Measurements from ENCODE around the gene ALDH1L1. TPM values are rescaled to one million over a fixed set of nuclear protein-coding genes. Genes with fewer than 3 reads are reported as not detected.

ALDH1L1 gene
- total RNA-seq, 5 donors from 2014 or later (not counting 1 experiment from before 2014, with no cell fraction given): 0.19 to 1.6 (median 0.20) TPM; not detected in 2

- no peak overlapping the region for H3K4me3 Mint-ChIP-seq
- POLR2A ChIA-PET: no interaction called here
- CTCF ChIA-PET: no interaction called here
- H3K9me3 ChIP-seq: no peaks in the 10 kb centered on the region
- WGBS (ENCODE audit: insufficient coverage): 94% methylated on average over 10 of the region's 10 CpGs
- no peaks in the 10 kb centered on the region for H3K36me3 ChIP-seq (ENCODE audit: control insufficient read depth in 2 of 2, extremely low read depth in 1 of 2, insufficient read depth in 1 of 2, low read length in 1 of 2)
- H3K27ac Mint-ChIP-seq: no peak overlapping the region
- no peak for ATAC-seq (replicated peaks in 1 of 4)
- H3K4me1 ChIP-seq (ENCODE audit: control insufficient read depth in 1 of 2, extremely low read depth in 1 of 2, insufficient read depth in 2 of 2, low read length in 2 of 2): peaks cover 0 to 3% of the 10 kb centered on the region in 2 experiments
- no peak overlapping the region for H3K4me3 ChIP-seq (ENCODE audit: control insufficient read depth in 1 of 2, extremely low read depth in 1 of 2, low read length in 1 of 2)
- DNase-seq: peak in 1 of 35 experiments; percentile 21
- no peaks in the 10 kb centered on the region for H3K27me3 Mint-ChIP-seq
- no peaks in the 10 kb centered on the region for H3K9me3 Mint-ChIP-seq
- no peaks in the 10 kb centered on the region for H3K27me3 ChIP-seq (replicated peaks in 1 of 2; ENCODE audit: control insufficient read depth in 2 of 2, extremely low read depth in 1 of 2, insufficient read depth in 2 of 2, low read length in 1 of 2)
- no peaks in the 10 kb centered on the region for H3K36me3 Mint-ChIP-seq
- H3K4me1 Mint-ChIP-seq: no peaks in the 10 kb centered on the region
- H3K27ac ChIP-seq (ENCODE audit: low read length): no peak overlapping the region
Observed at GRCh38 chr3:126109880-126110235, 70.5 kb downstream of the ALDH1L1 start.

GRCh38 chr3:126109146-126109879 lies 71.1 kb downstream of the ALDH1L1 start:
- Mint-ChIP-seq H3K36me3 (no peaks in the 10 kb centered on the region), H3K27ac (no peak overlapping the region), H3K4me1 (no peaks in the 10 kb centered on the region), H3K4me3 (no peak overlapping the region), H3K27me3 (no peaks in the 10 kb centered on the region), H3K9me3 (no peaks in the 10 kb centered on the region)
- Histone ChIP-seq H3K4me1 (ENCODE audit: control insufficient read depth in 1 of 2, extremely low read depth in 1 of 2, insufficient read depth in 2 of 2, low read length in 2 of 2) (peaks cover 0 to 3% of the 10 kb centered on the region in 2 experiments), H3K9me3 (no peaks in the 10 kb centered on the region), H3K27ac (ENCODE audit: low read length) (no peak overlapping the region), H3K36me3 (ENCODE audit: control insufficient read depth in 2 of 2, extremely low read depth in 1 of 2, insufficient read depth in 1 of 2, low read length in 1 of 2) (no peaks in the 10 kb centered on the region), H3K4me3 (ENCODE audit: control insufficient read depth in 1 of 2, extremely low read depth in 1 of 2, low read length in 1 of 2) (no peak overlapping the region), H3K27me3 (replicated peaks in 1 of 2; ENCODE audit: control insufficient read depth in 2 of 2, extremely low read depth in 1 of 2, insufficient read depth in 2 of 2, low read length in 1 of 2) (no peaks in the 10 kb centered on the region)
- ATAC-seq (replicated peaks in 1 of 4) (no peak), DNase-seq (peak in 1 of 35 experiments; percentile 15)
- CTCF ChIA-PET: interaction anchor here in 1 of 2 donors (0.7 kb wide), 1 partner anchor 22 kb away, joined by 3 read pairs; no protein-coding TSS in a partner anchor
- POLR2A ChIA-PET: no interaction called here
- 88% methylated on average over 9 of the region's 13 CpGs for WGBS (ENCODE audit: insufficient coverage)

GRCh38 chr3:126108676-126109050 lies 71.7 kb downstream of the ALDH1L1 start:
- H3K27me3 Mint-ChIP-seq: no peaks in the 10 kb centered on the region
- peaks cover 0 to 5% of the 10 kb centered on the region in 2 experiments for H3K27me3 ChIP-seq (replicated peaks in 1 of 2; ENCODE audit: control insufficient read depth in 2 of 2, extremely low read depth in 1 of 2, insufficient read depth in 2 of 2, low read length in 1 of 2)
- H3K36me3 Mint-ChIP-seq: no peaks in the 10 kb centered on the region
- no peaks in the 10 kb centered on the region for H3K9me3 ChIP-seq
- H3K4me1 Mint-ChIP-seq: no peaks in the 10 kb centered on the region
- H3K4me3 Mint-ChIP-seq: no peak overlapping the region
- POLR2A ChIA-PET: no interaction called here
- H3K36me3 ChIP-seq (ENCODE audit: control insufficient read depth in 2 of 2, extremely low read depth in 1 of 2, insufficient read depth in 1 of 2, low read length in 1 of 2): no peaks in the 10 kb centered on the region
- ATAC-seq (replicated peaks in 1 of 4) (no peak), DNase-seq (peak in 1 of 35 experiments; percentile 17)
- H3K4me3 ChIP-seq (ENCODE audit: control insufficient read depth in 1 of 2, extremely low read depth in 1 of 2, low read length in 1 of 2): no peak overlapping the region
- H3K27ac ChIP-seq (ENCODE audit: low read length): no peak overlapping the region
- 88% methylated on average over 5 of the region's 5 CpGs for WGBS (ENCODE audit: insufficient coverage)
- H3K4me1 ChIP-seq (ENCODE audit: control insufficient read depth in 1 of 2, extremely low read depth in 1 of 2, insufficient read depth in 2 of 2, low read length in 2 of 2): peaks cover 0 to 3% of the 10 kb centered on the region in 2 experiments
- no peaks in the 10 kb centered on the region for H3K9me3 Mint-ChIP-seq
- CTCF ChIA-PET: interaction anchor here in 1 of 2 donors (0.7 kb wide), 2 partner anchors 22 to 87 kb away, joined by 3 read pairs; no protein-coding TSS in a partner anchor
- no peak overlapping the region for H3K27ac Mint-ChIP-seq

GRCh38 chr3:126107957-126108675 lies 72.3 kb downstream of the ALDH1L1 start:
- Histone ChIP-seq H3K36me3 (ENCODE audit: control insufficient read depth in 2 of 2, extremely low read depth in 1 of 2, insufficient read depth in 1 of 2, low read length in 1 of 2) (no peaks in the 10 kb centered on the region), H3K27ac (ENCODE audit: low read length) (no peak overlapping the region), H3K27me3 (replicated peaks in 1 of 2; ENCODE audit: control insufficient read depth in 2 of 2, extremely low read depth in 1 of 2, insufficient read depth in 2 of 2, low read length in 1 of 2) (peaks cover 0 to 6% of the 10 kb centered on the region in 2 experiments), H3K4me1 (ENCODE audit: control insufficient read depth in 1 of 2, extremely low read depth in 1 of 2, insufficient read depth in 2 of 2, low read length in 2 of 2) (peaks cover 0 to 3% of the 10 kb centered on the region in 2 experiments), H3K9me3 (no peaks in the 10 kb centered on the region), H3K4me3 (ENCODE audit: control insufficient read depth in 1 of 2, extremely low read depth in 1 of 2, low read length in 1 of 2) (no peak overlapping the region)
- no peaks in the 10 kb centered on the region for H3K36me3 Mint-ChIP-seq
- no peaks in the 10 kb centered on the region for H3K4me1 Mint-ChIP-seq
- DNase-seq: peak in 1 of 35 experiments; percentile 9
- no peak overlapping the region for H3K4me3 Mint-ChIP-seq
- CTCF ChIA-PET: interaction anchor here in 1 of 2 donors (0.7 kb wide), 2 partner anchors 23 to 88 kb away, joined by 3 read pairs; no protein-coding TSS in a partner anchor
- no peak for ATAC-seq (replicated peaks in 1 of 4)
- POLR2A ChIA-PET: no interaction called here
- H3K27me3 Mint-ChIP-seq: no peaks in the 10 kb centered on the region
- WGBS (ENCODE audit: insufficient coverage): 78% methylated on average over 6 of the region's 8 CpGs
- H3K27ac Mint-ChIP-seq: no peak overlapping the region
- no peaks in the 10 kb centered on the region for H3K9me3 Mint-ChIP-seq

GRCh38 chr3:126107203-126107939 lies 73.0 kb downstream of the ALDH1L1 start:
- DNase-seq (peak in 2 of 35 experiments; percentile 2 to 15), ATAC-seq (replicated peaks in 1 of 4) (no peak)
- WGBS (ENCODE audit: insufficient coverage): 57% methylated on average over 16 of the region's 17 CpGs

More at GRCh38 chr3:126107203-126107939, 73.0 kb downstream of the ALDH1L1 start:
- Histone ChIP-seq H3K4me3 (ENCODE audit: control insufficient read depth in 1 of 2, extremely low read depth in 1 of 2, low read length in 1 of 2) (no peak overlapping the region), H3K27me3 (replicated peaks in 1 of 2; ENCODE audit: control insufficient read depth in 2 of 2, extremely low read depth in 1 of 2, insufficient read depth in 2 of 2, low read length in 1 of 2) (peaks cover 0 to 6% of the 10 kb centered on the region in 2 experiments), H3K4me1 (ENCODE audit: control insufficient read depth in 1 of 2, extremely low read depth in 1 of 2, insufficient read depth in 2 of 2, low read length in 2 of 2) (peaks cover 0 to 3% of the 10 kb centered on the region in 2 experiments), H3K9me3 (no peaks in the 10 kb centered on the region), H3K27ac (ENCODE audit: low read length) (no peak overlapping the region), H3K36me3 (ENCODE audit: control insufficient read depth in 2 of 2, extremely low read depth in 1 of 2, insufficient read depth in 1 of 2, low read length in 1 of 2) (no peaks in the 10 kb centered on the region)
- Mint-ChIP-seq H3K4me3 (no peak overlapping the region), H3K27me3 (no peaks in the 10 kb centered on the region), H3K4me1 (no peaks in the 10 kb centered on the region), H3K27ac (no peak overlapping the region), H3K36me3 (no peaks in the 10 kb centered on the region), H3K9me3 (no peaks in the 10 kb centered on the region)
- POLR2A ChIA-PET: no interaction called here
- CTCF ChIA-PET: no interaction called here
